ENCODE measurements around the gene RGPD5. TPM values are rescaled to one million over a fixed set of nuclear protein-coding genes. Genes with fewer than 3 reads are reported as not detected.
"Not testable (repeated sequence)": the region's sequence is repeated elsewhere in the genome, so short reads cannot be mapped to it uniquely, and the experiment has no call there.

The RGPD5 gene
- total and polyA plus RNA-seq, 4 donors, result 3.1 to 35.6 (median 14.4) TPM

GRCh38 chr2:109882112-109882511, 88.0 kb downstream of the RGPD5 start:
- not testable (repeated sequence) for H3K36me3 ChIP-seq (ENCODE audit: control insufficient read depth in 4 of 4, insufficient read depth in 3 of 4, low read depth in 1 of 4, low read length in 3 of 4); H3K27me3 ChIP-seq (ENCODE audit: control insufficient read depth in 4 of 4, insufficient read depth in 4 of 4, low read length in 3 of 4); H3K4me1 ChIP-seq (ENCODE audit: control insufficient read depth in 4 of 4, insufficient read depth in 4 of 4, low read length in 3 of 4); H3K27ac ChIP-seq (ENCODE audit: low read depth in 1 of 2, low read length in 2 of 2); H3K4me3 ChIP-seq (ENCODE audit: low read depth in 1 of 3, low read length in 3 of 3); H3K9ac ChIP-seq (ENCODE audit: low read depth in 1 of 2, low read length in 2 of 2); DNase-seq (ENCODE audit: low spot score); H3K9me3 ChIP-seq (ENCODE audit: control insufficient read depth in 4 of 4, low read length in 3 of 4)
- no CpG with 5 or more reads among the region's 1 CpG for whole genome bisulfite sequencing

- H3K9me3 ChIP-seq (ENCODE audit: control insufficient read depth in 4 of 4, low read length in 3 of 4); DNase-seq (ENCODE audit: low spot score); H3K9ac ChIP-seq (ENCODE audit: low read depth in 1 of 2, low read length in 2 of 2); H3K4me1 ChIP-seq (ENCODE audit: control insufficient read depth in 4 of 4, insufficient read depth in 4 of 4, low read length in 3 of 4); H3K36me3 ChIP-seq (ENCODE audit: control insufficient read depth in 4 of 4, insufficient read depth in 3 of 4, low read depth in 1 of 4, low read length in 3 of 4); H3K27me3 ChIP-seq (ENCODE audit: control insufficient read depth in 4 of 4, insufficient read depth in 4 of 4, low read length in 3 of 4); H3K4me3 ChIP-seq (ENCODE audit: low read depth in 1 of 3, low read length in 3 of 3); H3K27ac ChIP-seq (ENCODE audit: low read depth in 1 of 2, low read length in 2 of 2): not testable (repeated sequence)
- WGBS, result no CpG with 5 or more reads among the region's 4 CpGs
Observed at GRCh38 chr2:109888414-109888813, 94.3 kb downstream of the RGPD5 start.

- H3K9me3 ChIP-seq (ENCODE audit: control insufficient read depth in 4 of 4, low read length in 3 of 4); DNase-seq (ENCODE audit: low spot score); H3K27ac ChIP-seq (ENCODE audit: low read depth in 1 of 2, low read length in 2 of 2); H3K4me3 ChIP-seq (ENCODE audit: low read depth in 1 of 3, low read length in 3 of 3); H3K4me1 ChIP-seq (ENCODE audit: control insufficient read depth in 4 of 4, insufficient read depth in 4 of 4, low read length in 3 of 4); H3K36me3 ChIP-seq (ENCODE audit: control insufficient read depth in 4 of 4, insufficient read depth in 3 of 4, low read depth in 1 of 4, low read length in 3 of 4); H3K27me3 ChIP-seq (ENCODE audit: control insufficient read depth in 4 of 4, insufficient read depth in 4 of 4, low read length in 3 of 4); H3K9ac ChIP-seq (ENCODE audit: low read depth in 1 of 2, low read length in 2 of 2): not testable (repeated sequence)
- WGBS, result no CpG with 5 or more reads among the region's 4 CpGs
Observed at GRCh38 chr2:109889909-109890308, 95.8 kb downstream of the RGPD5 start.

GRCh38 chr2:109891024-109891423, 96.9 kb downstream of the RGPD5 start:
- H3K27me3 ChIP-seq (ENCODE audit: control insufficient read depth in 4 of 4, insufficient read depth in 4 of 4, low read length in 3 of 4); H3K4me1 ChIP-seq (ENCODE audit: control insufficient read depth in 4 of 4, insufficient read depth in 4 of 4, low read length in 3 of 4); DNase-seq (ENCODE audit: low spot score); H3K9ac ChIP-seq (ENCODE audit: low read depth in 1 of 2, low read length in 2 of 2); H3K9me3 ChIP-seq (ENCODE audit: control insufficient read depth in 4 of 4, low read length in 3 of 4); H3K27ac ChIP-seq (ENCODE audit: low read depth in 1 of 2, low read length in 2 of 2); H3K36me3 ChIP-seq (ENCODE audit: control insufficient read depth in 4 of 4, insufficient read depth in 3 of 4, low read depth in 1 of 4, low read length in 3 of 4); H3K4me3 ChIP-seq (ENCODE audit: low read depth in 1 of 3, low read length in 3 of 3): not testable (repeated sequence)
- no CpG with 5 or more reads among the region's 4 CpGs for WGBS

GRCh38 chr2:109893736-109894135, 99.6 kb downstream of the RGPD5 start:
- DNase-seq (ENCODE audit: low spot score); H3K9me3 ChIP-seq (ENCODE audit: control insufficient read depth in 4 of 4, low read length in 3 of 4); H3K4me3 ChIP-seq (ENCODE audit: low read depth in 1 of 3, low read length in 3 of 3); H3K36me3 ChIP-seq (ENCODE audit: control insufficient read depth in 4 of 4, insufficient read depth in 3 of 4, low read depth in 1 of 4, low read length in 3 of 4); H3K27me3 ChIP-seq (ENCODE audit: control insufficient read depth in 4 of 4, insufficient read depth in 4 of 4, low read length in 3 of 4); H3K27ac ChIP-seq (ENCODE audit: low read depth in 1 of 2, low read length in 2 of 2); H3K9ac ChIP-seq (ENCODE audit: low read depth in 1 of 2, low read length in 2 of 2); H3K4me1 ChIP-seq (ENCODE audit: control insufficient read depth in 4 of 4, insufficient read depth in 4 of 4, low read length in 3 of 4): not testable (repeated sequence)
- no CpG with 5 or more reads among the region's 7 CpGs for WGBS

- H3K27me3 ChIP-seq (ENCODE audit: control insufficient read depth in 4 of 4, insufficient read depth in 4 of 4, low read length in 3 of 4); H3K9ac ChIP-seq (ENCODE audit: low read depth in 1 of 2, low read length in 2 of 2); H3K27ac ChIP-seq (ENCODE audit: low read depth in 1 of 2, low read length in 2 of 2); H3K9me3 ChIP-seq (ENCODE audit: control insufficient read depth in 4 of 4, low read length in 3 of 4); DNase-seq (ENCODE audit: low spot score); H3K4me1 ChIP-seq (ENCODE audit: control insufficient read depth in 4 of 4, insufficient read depth in 4 of 4, low read length in 3 of 4); H3K4me3 ChIP-seq (ENCODE audit: low read depth in 1 of 3, low read length in 3 of 3); H3K36me3 ChIP-seq (ENCODE audit: control insufficient read depth in 4 of 4, insufficient read depth in 3 of 4, low read depth in 1 of 4, low read length in 3 of 4): not testable (repeated sequence)
- no CpG with 5 or more reads among the region's 6 CpGs for WGBS
Observed at GRCh38 chr2:109894141-109894540, 100.0 kb downstream of the RGPD5 start.

- H3K27me3 ChIP-seq (ENCODE audit: control insufficient read depth in 4 of 4, insufficient read depth in 4 of 4, low read length in 3 of 4); H3K27ac ChIP-seq (ENCODE audit: low read depth in 1 of 2, low read length in 2 of 2); H3K36me3 ChIP-seq (ENCODE audit: control insufficient read depth in 4 of 4, insufficient read depth in 3 of 4, low read depth in 1 of 4, low read length in 3 of 4); H3K4me1 ChIP-seq (ENCODE audit: control insufficient read depth in 4 of 4, insufficient read depth in 4 of 4, low read length in 3 of 4); H3K9me3 ChIP-seq (ENCODE audit: control insufficient read depth in 4 of 4, low read length in 3 of 4); H3K4me3 ChIP-seq (ENCODE audit: low read depth in 1 of 3, low read length in 3 of 3); H3K9ac ChIP-seq (ENCODE audit: low read depth in 1 of 2, low read length in 2 of 2); DNase-seq (ENCODE audit: low spot score): not testable (repeated sequence)
- no CpG with 5 or more reads among the region's 3 CpGs for WGBS
Observed at GRCh38 chr2:109895090-109895869, 101.2 kb downstream of the RGPD5 start.

- DNase-seq (ENCODE audit: low spot score); H3K27ac ChIP-seq (ENCODE audit: low read depth in 1 of 2, low read length in 2 of 2); H3K36me3 ChIP-seq (ENCODE audit: control insufficient read depth in 4 of 4, insufficient read depth in 3 of 4, low read depth in 1 of 4, low read length in 3 of 4); H3K4me3 ChIP-seq (ENCODE audit: low read depth in 1 of 3, low read length in 3 of 3); H3K4me1 ChIP-seq (ENCODE audit: control insufficient read depth in 4 of 4, insufficient read depth in 4 of 4, low read length in 3 of 4); H3K27me3 ChIP-seq (ENCODE audit: control insufficient read depth in 4 of 4, insufficient read depth in 4 of 4, low read length in 3 of 4); H3K9ac ChIP-seq (ENCODE audit: low read depth in 1 of 2, low read length in 2 of 2); H3K9me3 ChIP-seq (ENCODE audit: control insufficient read depth in 4 of 4, low read length in 3 of 4): not testable (repeated sequence)
- WGBS, result no CpG with 5 or more reads among the region's 4 CpGs
Observed at GRCh38 chr2:109896212-109896611, 102.1 kb downstream of the RGPD5 start.

Data from liver (tissue), 9 donors.